ENCODE measurements around the gene ESR2. TPM values are rescaled to one million over a fixed set of nuclear protein-coding genes. Genes with fewer than 3 reads are reported as not detected.

Gene ESR2
- total RNA-seq, 1 experiment from 2014 or later: 0.15 TPM

DNA sequence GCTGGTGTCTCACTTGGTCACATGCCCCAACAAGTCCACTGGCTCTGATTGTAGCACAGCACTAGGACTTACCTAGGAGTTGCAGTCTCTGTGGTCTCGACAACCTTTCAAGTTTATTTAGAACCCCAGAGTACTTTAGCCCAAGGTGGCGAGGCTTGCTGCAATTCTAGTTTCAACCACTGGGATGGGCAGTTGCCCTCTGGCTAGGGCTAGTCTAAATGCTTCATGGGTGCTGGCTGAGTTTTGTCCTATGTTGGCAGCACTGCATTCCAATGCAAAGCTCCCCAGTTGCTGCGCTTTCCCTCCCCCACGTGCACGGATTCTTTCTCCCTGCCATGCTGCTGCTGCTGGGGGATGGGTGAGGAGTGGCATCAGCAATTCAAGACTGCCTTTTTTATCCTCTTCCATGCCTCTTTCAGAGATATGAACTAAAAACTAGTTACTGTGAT, 233.5 kb downstream of the ESR2 start:
- H3K4me1 Mint-ChIP-seq: peaks cover 14 to 17% of the 10 kb centered on the region in 2 experiments
- no peak overlapping the region for H2AFZ ChIP-seq (ENCODE audit: low read length)
- no peak overlapping the region for H3K56ac ChIP-seq (ENCODE audit: insufficient read length, low read depth, low read length)
- peaks cover 6 to 20% (median 19%) of the 10 kb centered on the region in 3 experiments; a peak in 4 of 7 replicates for H3K36me3 Mint-ChIP-seq (ENCODE audit: insufficient read depth in 1 of 3, low read depth in 3 of 3)
- H3K4me1 ChIP-seq (ENCODE audit: insufficient read depth, low read length): no peaks in the 10 kb centered on the region; the same call in 1 of the 2 replicates
- peak overlapping the region; percentile 71 for H3K18ac ChIP-seq (ENCODE audit: insufficient read length, low read depth, low read length)
- no peak overlapping the region for H4K5ac ChIP-seq (ENCODE audit: insufficient read length, low read depth, low read length)
- peak overlapping the region in 1 of 2 experiments; percentile 6; a peak in 1 of 5 replicates for H3K4me3 Mint-ChIP-seq
- H3K9me3 ChIP-seq (ENCODE audit: control insufficient read depth, low read depth, low read length): no peaks in the 10 kb centered on the region
- no peak overlapping the region for H2BK15ac ChIP-seq (ENCODE audit: low read depth, low read length)
- no peak overlapping the region for H2BK20ac ChIP-seq (ENCODE audit: low read depth, low read length, poor library complexity, severe bottlenecking)
- no peaks in the 10 kb centered on the region for H3K27me3 ChIP-seq (ENCODE audit: insufficient read depth, low read length)
- no peak overlapping the region for H3K27ac ChIP-seq (ENCODE audit: insufficient read length, low read depth, low read length)
- H4K8ac ChIP-seq (replicated peaks; ENCODE audit: insufficient read length, low read depth, low read length): no peak overlapping the region
- no CpG with 5 or more reads among the region's 5 CpGs for WGBS (ENCODE audit: extremely low coverage, insufficient read length, low lambda C conversion rate)
- H3K23me2 ChIP-seq (ENCODE audit: insufficient read length, low read depth, low read length, poor library complexity, severe bottlenecking): no peaks in the 10 kb centered on the region
- H3K79me2 ChIP-seq (ENCODE audit: insufficient read depth, low read length): no peaks in the 10 kb centered on the region
- H2BK120ac ChIP-seq (ENCODE audit: low read depth, low read length, poor library complexity, severe bottlenecking): peak overlapping the region; percentile 75
- no peak overlapping the region for H3K4ac ChIP-seq (ENCODE audit: low read depth, low read length)
- peaks cover 3% of the 10 kb centered on the region for H4K20me1 ChIP-seq (ENCODE audit: control insufficient read depth, insufficient read depth, insufficient read length)
- H3K79me1 ChIP-seq (ENCODE audit: insufficient read depth, low read depth, low read length, poor library complexity, severe bottlenecking): no peaks in the 10 kb centered on the region
- peak; percentile 89 for DNase-seq
- peak overlapping the region; percentile 65 to 96 (median 89) for H3K27ac Mint-ChIP-seq
- H3K9me3 Mint-ChIP-seq: no peaks in the 10 kb centered on the region
- no peaks in the 10 kb centered on the region for H3K27me3 Mint-ChIP-seq (ENCODE audit: low read depth)
- H4K91ac ChIP-seq (ENCODE audit: insufficient read length, low read depth, low read length): peak overlapping the region; percentile 46
- H2BK5ac ChIP-seq (ENCODE audit: insufficient read length, low read length): no peak overlapping the region
- H3T11ph ChIP-seq (ENCODE audit: low read length): no peak overlapping the region
- no peak overlapping the region for H3K23ac ChIP-seq (ENCODE audit: insufficient read length, low read depth, low read length)
- peak overlapping the region; percentile 80; the same call in 1 of the 2 replicates for H3K14ac ChIP-seq (ENCODE audit: insufficient read depth, low read length)
- no peak overlapping the region for H2BK12ac ChIP-seq (ENCODE audit: insufficient read length, low read depth, low read length)
- H3K9ac ChIP-seq (ENCODE audit: extremely low read depth, insufficient read length, low read length): no peak overlapping the region
- no peak overlapping the region for H3K4me2 ChIP-seq (ENCODE audit: insufficient read depth, insufficient read length, low read length)
- no peak overlapping the region for H2AK5ac ChIP-seq (ENCODE audit: insufficient read length, low read length)
- TF ChIP-seq, protein P1, sequence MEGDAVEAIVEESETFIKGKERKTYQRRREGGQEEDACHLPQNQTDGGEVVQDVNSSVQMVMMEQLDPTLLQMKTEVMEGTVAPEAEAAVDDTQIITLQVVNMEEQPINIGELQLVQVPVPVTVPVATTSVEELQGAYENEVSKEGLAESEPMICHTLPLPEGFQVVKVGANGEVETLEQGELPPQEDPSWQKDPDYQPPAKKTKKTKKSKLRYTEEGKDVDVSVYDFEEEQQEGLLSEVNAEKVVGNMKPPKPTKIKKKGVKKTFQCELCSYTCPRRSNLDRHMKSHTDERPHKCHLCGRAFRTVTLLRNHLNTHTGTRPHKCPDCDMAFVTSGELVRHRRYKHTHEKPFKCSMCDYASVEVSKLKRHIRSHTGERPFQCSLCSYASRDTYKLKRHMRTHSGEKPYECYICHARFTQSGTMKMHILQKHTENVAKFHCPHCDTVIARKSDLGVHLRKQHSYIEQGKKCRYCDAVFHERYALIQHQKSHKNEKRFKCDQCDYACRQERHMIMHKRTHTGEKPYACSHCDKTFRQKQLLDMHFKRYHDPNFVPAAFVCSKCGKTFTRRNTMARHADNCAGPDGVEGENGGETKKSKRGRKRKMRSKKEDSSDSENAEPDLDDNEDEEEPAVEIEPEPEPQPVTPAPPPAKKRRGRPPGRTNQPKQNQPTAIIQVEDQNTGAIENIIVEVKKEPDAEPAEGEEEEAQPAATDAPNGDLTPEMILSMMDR (conservative IDR thresholded peaks at IDR 0.05): peak; percentile 79
